Brain microvascular endothelial cell (primary cell): ENCODE results near the gene STN1.

Source experiments
- DNase-seq: peaks from one replicate; pipeline ENCODE4 v3.0.0-alpha.2; 2020
- H3K27ac ChIP-seq: fragments of 250-450 bp; sonication (Bioruptor Pico); 2 replicates; pipeline ENCODE4 v1.5.1; 2020; ENCODE audit warnings: mild to moderate bottlenecking, moderate library complexity
- H3K27me3 ChIP-seq: fragments of 250-450 bp; sonication (Bioruptor Pico); replicated peaks from 2 replicates; pipeline ENCODE4 v1.5.1; 2020; ENCODE audit warnings: mild to moderate bottlenecking
- H3K36me3 ChIP-seq: fragments of 250-450 bp; sonication (Bioruptor Pico); replicated peaks from 2 replicates; pipeline ENCODE4 v1.5.1; 2020; ENCODE audit warnings: mild to moderate bottlenecking
- H3K4me3 ChIP-seq: 2 replicates; pipeline ENCODE4 v1.5.1; 2011; ENCODE audit warnings: low read depth, mild to moderate bottlenecking, control low read depth, low read length, moderate library complexity
- CTCF ChIP-seq: IDR thresholded peaks from 2 replicates; pipeline ENCODE4 v1.5.1; 2011; ENCODE audit warnings: low read depth, mild to moderate bottlenecking, moderate library complexity, low read length, control low read depth, inconsistent platforms; ENCODE audit errors: missing control alignments
- in situ Hi-C: cut with HindIII; loops from 2 replicates; pipeline ENCODE4 v1.10.0; 2017; ENCODE audit warnings: low sequenced_read_pairs, low pct_ligation_motif_present

STN1 gene

GRCh38 chr10:103855852-103856796 lies 61.9 kb downstream of the STN1 start:
- in situ Hi-C loops: loop anchor here (25.0 kb wide), 1 partner anchor 144 kb away; no protein-coding TSS in a partner anchor
- no peak for DNase-seq
- Histone ChIP-seq H3K27ac (no peak overlapping the region), H3K27me3 (no peaks in the 10 kb centered on the region), H3K36me3 (no peaks in the 10 kb centered on the region), H3K4me3 (peak overlapping the region; percentile 73)
- no peak for TF ChIP-seq CTCF

DNA sequence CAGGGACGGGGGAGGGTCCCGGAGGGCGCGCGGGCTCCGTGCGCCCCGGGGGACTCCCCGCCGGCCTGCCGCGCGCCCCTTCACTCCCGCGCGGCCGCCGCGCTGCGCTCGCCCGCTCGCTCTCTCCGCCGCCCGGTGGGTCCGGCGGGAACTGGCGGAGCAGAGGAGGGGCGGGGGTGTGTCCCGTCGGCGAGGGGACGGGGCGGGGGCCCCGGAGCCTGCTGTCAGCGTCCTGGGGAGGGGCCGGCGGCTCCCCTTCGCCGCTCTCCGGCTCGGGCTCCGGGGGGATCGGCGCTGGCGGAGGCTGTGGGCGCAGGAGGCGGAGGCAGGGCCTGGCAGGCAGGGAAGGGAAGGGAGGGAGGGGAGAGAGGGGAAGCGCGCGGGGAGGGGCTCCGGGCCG lies 62.6 kb downstream of the STN1 start, which contains the start of gene SH3PXD2A:
Gene SH3PXD2A, minus strand, starts transcription at position 153 of the 400 bp plus-strand sequence. CDS start 310 bp downstream, outside the sequence.
- Histone ChIP-seq H3K36me3 (no peaks in the 10 kb centered on the region), H3K4me3 (peak within 1 kb of the TSS; percentile 73), H3K27me3 (no peaks in the 10 kb centered on the region), H3K27ac (no peak within 1 kb of the TSS)
- no peak for TF ChIP-seq CTCF
- DNase-seq: no peak
- in situ Hi-C loops: loop anchor here (25.0 kb wide), 1 partner anchor 143 kb away; no protein-coding TSS in a partner anchor

- in situ Hi-C loops: loop anchor here (25.0 kb wide), 1 partner anchor 143 kb away; no protein-coding TSS in a partner anchor
- no peaks in the 10 kb centered on the region for H3K36me3 ChIP-seq
- H3K27me3 ChIP-seq: no peaks in the 10 kb centered on the region
- DNase-seq: no peak
- no peak overlapping the region for H3K27ac ChIP-seq
- TF ChIP-seq CTCF: peak; percentile 48
- peak overlapping the region; percentile 73 for H3K4me3 ChIP-seq
Measured at GRCh38 chr10:103854686-103855391, 63.1 kb downstream of the STN1 start.

- H3K27me3 ChIP-seq: no peaks in the 10 kb centered on the region
- DNase-seq: no peak
- no peaks in the 10 kb centered on the region for H3K36me3 ChIP-seq
- peak; percentile 25 for TF ChIP-seq CTCF
- no peak overlapping the region for H3K27ac ChIP-seq
- in situ Hi-C loops: loop anchor here (25.0 kb wide), 1 partner anchor 142 kb away; no protein-coding TSS in a partner anchor
- peak overlapping the region; percentile 73 for H3K4me3 ChIP-seq
Measured at GRCh38 chr10:103854265-103854685, 63.7 kb downstream of the STN1 start.

- in situ Hi-C loops: loop anchor here (25.0 kb wide), 1 partner anchor 141 kb away; no protein-coding TSS in a partner anchor
- H3K4me3 ChIP-seq: peak overlapping the region; percentile 73
- no peaks in the 10 kb centered on the region for H3K36me3 ChIP-seq
- no peaks in the 10 kb centered on the region for H3K27me3 ChIP-seq
- no peak for DNase-seq
- no peak for TF ChIP-seq CTCF
- H3K27ac ChIP-seq: no peak overlapping the region
Measured at GRCh38 chr10:103853428-103854264, 64.3 kb downstream of the STN1 start.
